Bronchus fibroblast of lung (primary cell): ENCODE data around the gene BBS9. TPM values are rescaled to one million over a fixed set of nuclear protein-coding genes. Genes with fewer than 3 reads are reported as not detected.

Source experiments
- total RNA-seq: library from RNA; depleted of rRNA; stranded (reverse); fragments of >200 nt; gene quantifications from 2 replicates; pipeline ENCODE4 v1.2.3, GENCODE V29; 2015

Gene BBS9
- total RNA-seq = 6.7 and 7.1 TPM in 2 replicates

DNA sequence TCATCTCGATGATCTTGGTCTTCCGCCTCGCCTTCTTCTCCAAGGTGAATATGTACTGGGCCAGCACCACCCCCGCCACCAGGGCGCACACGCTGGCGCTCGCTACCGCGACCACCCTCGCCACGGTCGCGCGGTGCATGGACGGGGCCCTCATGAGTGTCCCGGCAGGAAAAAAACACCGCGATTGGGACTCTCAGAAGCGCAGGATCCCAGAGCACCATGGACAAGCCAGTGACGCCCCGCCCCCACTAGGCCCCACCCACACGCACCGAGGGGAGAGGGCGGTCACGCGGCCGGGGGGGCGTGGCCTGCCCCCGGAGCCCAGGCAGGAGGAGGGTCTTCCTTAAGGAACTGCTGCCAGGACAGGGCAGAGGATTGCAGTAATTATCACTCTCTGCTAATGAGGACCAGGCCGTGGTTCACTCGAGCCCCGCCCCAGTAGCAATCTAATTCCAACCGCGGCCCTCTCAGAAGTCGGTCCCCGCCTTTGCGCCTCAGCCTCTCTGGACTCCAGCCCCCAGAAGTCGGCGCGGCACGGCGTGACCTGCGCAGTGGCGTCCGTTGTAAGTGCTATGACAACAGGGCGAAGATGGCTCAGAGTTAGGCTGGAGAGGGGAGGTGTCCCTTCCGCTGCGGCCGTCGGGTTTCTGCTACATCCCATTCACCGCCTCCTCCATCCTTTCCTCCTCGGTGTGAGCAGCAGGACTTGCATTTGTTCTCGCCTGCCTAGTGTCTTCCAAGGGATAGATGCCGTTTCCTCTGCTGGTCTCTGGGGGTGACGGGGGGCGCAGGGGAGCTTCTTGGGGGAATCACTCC, at the start of gene BBS9:
Gene BBS9, plus strand, starts transcription at position 575 of the 816 bp plus-strand sequence. CDS start 16,689 bp downstream, outside the sequence.

DNA sequence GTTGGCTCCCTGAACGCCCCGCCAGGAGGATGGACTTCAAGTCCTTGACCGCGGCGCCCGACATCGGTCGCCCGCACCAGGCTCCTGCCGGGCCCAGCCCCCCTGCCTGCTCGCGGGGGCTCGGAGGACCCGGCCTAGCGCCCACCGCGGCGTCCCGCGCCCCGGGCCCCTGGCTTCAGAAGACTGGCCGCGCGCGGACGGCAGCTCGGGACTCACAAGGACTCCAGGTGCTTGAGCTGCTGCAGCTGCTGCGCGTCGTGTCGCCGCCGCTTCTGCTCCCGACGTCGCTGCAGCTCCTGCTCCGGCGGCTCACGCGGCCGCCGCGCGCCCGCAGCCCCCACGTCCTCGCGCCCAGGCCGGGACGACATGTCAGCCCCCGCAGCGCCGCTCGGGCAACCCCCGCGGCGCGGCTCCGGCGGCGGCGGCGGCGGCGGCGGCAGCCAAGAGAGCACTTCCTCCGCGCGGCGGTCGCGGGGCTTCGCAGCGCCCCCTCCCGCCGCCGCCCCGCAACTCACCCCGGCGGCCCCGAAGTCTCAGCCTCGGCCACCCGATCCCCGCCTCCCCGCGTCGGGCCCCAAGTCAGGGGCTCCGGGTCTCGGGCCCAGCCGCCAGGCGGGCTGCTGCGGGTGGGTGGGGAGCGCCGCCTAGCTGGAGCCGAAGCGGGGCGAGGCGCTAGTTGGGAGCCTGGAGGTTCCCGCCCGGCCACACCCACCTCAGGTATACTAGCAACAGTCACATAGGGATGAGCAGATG, 20.2 kb upstream of the BBS9 start, which contains the start of gene RP9:
Gene RP9, minus strand, starts transcription at position 400 of the 753 bp plus-strand sequence. Its CDS starts 32 bp downstream, at position 368.

Other genes with a start within 250 kb of the BBS9 start
- 17.5 and 18.0 TPM in 2 replicates for gene KBTBD2, start 237.8 kb upstream of the BBS9 start, total RNA-seq
- gene FKBP9, start 172.1 kb upstream of the BBS9 start, total RNA-seq = 122 and 127 TPM in 2 replicates
- gene NT5C3A, start 66.8 kb upstream of the BBS9 start, total RNA-seq = 15.0 and 24.0 TPM in 2 replicates
- gene RP9, start 20.2 kb upstream of the BBS9 start, total RNA-seq = 8.4 and 10.0 TPM in 2 replicates